ENCODE results near the gene SSX2IP.
"Not testable (repeated sequence)": the region's sequence is repeated elsewhere in the genome, so short reads cannot be mapped to it uniquely, and the experiment has no call there.

The SSX2IP gene

GRCh38 chr1:84690397-84691121, at the start of gene SSX2IP:
TSS of gene SSX2IP (minus strand) at chr1:84690461. CDS start at chr1:84671219, 19,242 bp downstream.
- in situ Hi-C loops (cut with HindIII; ENCODE audit: low sequenced_read_pairs), result no loop called here

GRCh38 chr1:84738237-84738636, 48.0 kb upstream of the SSX2IP start:
- in situ Hi-C loops (cut with HindIII; ENCODE audit: low sequenced_read_pairs), result no loop called here

- in situ Hi-C loops (cut with HindIII; ENCODE audit: low sequenced_read_pairs), result no loop called here
Measured at GRCh38 chr1:84737590-84737989, 47.3 kb upstream of the SSX2IP start.

GRCh38 chr1:84736944-84737343, 46.7 kb upstream of the SSX2IP start:
- in situ Hi-C loops (cut with HindIII; ENCODE audit: low sequenced_read_pairs), result no loop called here

GRCh38 chr1:84736445-84736844, 46.2 kb upstream of the SSX2IP start:
- in situ Hi-C loops (cut with HindIII; ENCODE audit: low sequenced_read_pairs), result no loop called here

- in situ Hi-C loops (cut with HindIII; ENCODE audit: low sequenced_read_pairs), result no loop called here
Measured at GRCh38 chr1:84735483-84735882, 45.2 kb upstream of the SSX2IP start.

GRCh38 chr1:84732520-84732919, 42.3 kb upstream of the SSX2IP start:
- in situ Hi-C loops (cut with HindIII; ENCODE audit: low sequenced_read_pairs), result no loop called here

GRCh38 chr1:84731519-84731918, 41.3 kb upstream of the SSX2IP start:
- in situ Hi-C loops (cut with HindIII; ENCODE audit: low sequenced_read_pairs), result no loop called here

- in situ Hi-C loops (cut with HindIII; ENCODE audit: low sequenced_read_pairs), result not testable (repeated sequence)
Measured at GRCh38 chr1:84727711-84728110, 37.5 kb upstream of the SSX2IP start.

- in situ Hi-C loops (cut with HindIII; ENCODE audit: low sequenced_read_pairs), result no loop called here
Measured at GRCh38 chr1:84726593-84727499, 36.6 kb upstream of the SSX2IP start.

- in situ Hi-C loops (cut with HindIII; ENCODE audit: low sequenced_read_pairs), result no loop called here
Measured at GRCh38 chr1:84724128-84724860, 34.0 kb upstream of the SSX2IP start.

GRCh38 chr1:84722794-84723193, 32.5 kb upstream of the SSX2IP start:
- in situ Hi-C loops (cut with HindIII; ENCODE audit: low sequenced_read_pairs), result no loop called here

- in situ Hi-C loops (cut with HindIII; ENCODE audit: low sequenced_read_pairs), result not testable (repeated sequence)
Measured at GRCh38 chr1:84721872-84722271, 31.6 kb upstream of the SSX2IP start.

GRCh38 chr1:84721152-84721551, 30.9 kb upstream of the SSX2IP start:
- in situ Hi-C loops (cut with HindIII; ENCODE audit: low sequenced_read_pairs), result no loop called here

GRCh38 chr1:84720221-84720780, 30.0 kb upstream of the SSX2IP start:
- in situ Hi-C loops (cut with HindIII; ENCODE audit: low sequenced_read_pairs), result no loop called here

GRCh38 chr1:84719543-84720217, 29.4 kb upstream of the SSX2IP start:
- in situ Hi-C loops (cut with HindIII; ENCODE audit: low sequenced_read_pairs), result no loop called here

- in situ Hi-C loops (cut with HindIII; ENCODE audit: low sequenced_read_pairs), result no loop called here
Measured at GRCh38 chr1:84715342-84716019, 25.2 kb upstream of the SSX2IP start.

- in situ Hi-C loops (cut with HindIII; ENCODE audit: low sequenced_read_pairs), result no loop called here
Measured at GRCh38 chr1:84712276-84712874, 22.1 kb upstream of the SSX2IP start.

GRCh38 chr1:84711869-84712268, 21.6 kb upstream of the SSX2IP start:
- in situ Hi-C loops (cut with HindIII; ENCODE audit: low sequenced_read_pairs), result no loop called here

Measured in DLD1 (cell line).